ENCODE results near the gene SRRM4.
"Not testable (repeated sequence)": the region's sequence is repeated elsewhere in the genome, so short reads cannot be mapped to it uniquely, and the experiment has no call there.

SRRM4 gene

DNA sequence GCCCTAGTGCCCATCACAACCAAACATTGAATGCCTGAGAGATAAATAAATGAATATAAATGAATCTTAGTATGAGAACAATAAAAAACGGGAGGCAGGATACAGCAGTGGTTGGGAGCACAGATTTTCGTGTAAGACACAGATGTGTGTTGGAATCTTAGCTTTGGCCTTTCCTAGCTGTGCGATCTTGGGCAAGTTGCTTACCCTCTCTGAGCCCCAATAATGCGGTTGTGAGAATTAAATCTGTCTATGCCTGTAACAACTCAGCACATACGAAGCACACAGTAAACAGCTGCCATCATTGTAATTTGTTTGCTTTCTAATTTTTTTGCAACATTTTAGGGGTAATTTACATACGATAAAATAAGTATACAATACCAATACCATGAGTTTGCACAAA is 89.8 kb downstream of the SRRM4 start:
- DNase-seq = no peak

DNA sequence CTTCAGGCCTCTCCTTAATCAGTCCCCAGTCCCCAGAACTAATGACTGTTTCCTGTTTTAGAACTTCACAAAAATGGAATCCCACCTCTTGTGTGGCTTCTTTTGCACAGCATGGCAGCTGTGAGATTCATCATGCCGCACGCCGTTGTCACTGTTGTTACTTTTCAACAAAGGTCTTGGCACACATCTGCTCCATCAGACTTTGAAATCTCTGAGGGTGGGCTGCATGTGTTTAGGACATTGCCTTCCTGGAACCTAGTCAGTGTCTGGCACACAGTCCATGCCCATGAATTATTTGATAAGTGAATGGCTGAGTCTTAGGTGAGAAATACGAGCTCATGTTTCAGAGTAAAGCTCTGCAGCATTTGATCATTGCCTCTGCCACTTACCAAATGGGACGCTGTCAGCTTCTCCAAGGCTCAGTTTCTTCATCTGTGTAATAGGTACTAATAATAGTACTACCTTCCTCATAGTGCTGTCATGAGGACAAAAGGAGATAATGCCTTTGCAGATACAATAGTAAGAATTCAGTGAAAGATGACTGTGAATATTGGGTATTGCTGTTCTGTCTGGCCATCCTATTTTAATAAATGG is 90.4 kb downstream of the SRRM4 start:
- no peak for DNase-seq

GRCh38 chr12:119072440-119072839 is 91.1 kb downstream of the SRRM4 start:
- no peak for DNase-seq

GRCh38 chr12:119075222-119075787 is 94.0 kb downstream of the SRRM4 start:
- DNase-seq = no peak

DNA sequence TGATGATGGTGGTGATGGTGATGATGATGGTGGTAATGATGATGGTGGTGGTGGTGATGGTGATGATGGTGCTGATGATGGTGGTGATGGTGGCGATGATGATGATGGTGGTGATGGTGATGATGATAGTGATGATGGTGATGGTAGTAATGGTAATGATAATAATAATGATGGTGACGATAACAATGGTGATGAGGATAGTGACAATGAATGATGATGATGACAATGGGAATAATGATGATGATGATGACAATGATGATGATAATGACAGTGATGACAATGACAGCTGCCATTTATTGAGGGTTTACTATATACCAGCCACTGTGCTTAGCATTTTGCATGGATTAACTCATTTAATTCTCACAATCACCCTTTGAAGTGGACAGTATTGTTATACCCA is 94.6 kb downstream of the SRRM4 start:
- no peak for DNase-seq

GRCh38 chr12:119079530-119079929 is 98.2 kb downstream of the SRRM4 start:
- no peak for DNase-seq

DNA sequence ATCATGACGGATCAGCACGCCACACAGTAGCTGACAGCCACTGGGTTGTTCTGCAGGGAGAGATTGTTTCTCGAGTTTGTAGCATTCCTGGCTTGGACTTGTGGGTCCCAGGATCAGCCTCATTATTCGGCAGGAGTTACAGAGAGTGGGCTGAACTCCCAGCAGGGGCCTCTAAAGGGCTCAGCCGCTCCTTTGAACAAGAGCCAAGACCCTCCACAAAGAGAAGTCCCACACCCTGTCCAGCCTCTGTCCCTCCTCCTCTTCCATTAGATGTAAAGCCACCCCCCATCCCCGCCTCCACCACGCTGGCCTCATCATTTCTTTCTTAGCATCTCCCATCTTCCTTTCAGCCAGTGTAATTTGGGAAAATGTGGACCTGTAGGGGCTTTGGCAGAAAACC is 100.7 kb downstream of the SRRM4 start:
- DNase-seq = no peak

DNA sequence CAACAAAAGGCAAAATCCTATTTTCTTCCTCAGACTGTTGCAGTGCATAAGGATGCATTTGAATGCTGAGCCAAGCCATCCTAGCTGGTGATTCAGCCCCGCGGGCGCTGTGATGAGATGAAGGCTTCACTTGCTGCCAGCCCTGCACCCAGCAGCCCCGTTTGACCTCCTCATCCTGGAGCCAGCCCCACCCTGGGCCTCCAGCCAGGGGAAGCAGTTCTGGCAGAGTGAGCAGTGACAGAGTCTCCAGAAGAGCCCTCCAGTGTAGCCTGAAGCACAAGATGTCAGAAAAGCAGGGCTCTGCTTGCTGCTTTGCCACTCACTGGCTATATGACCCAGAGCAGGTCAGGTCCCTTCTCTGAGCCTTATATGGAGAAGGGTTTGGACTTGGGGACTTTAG is 101.2 kb downstream of the SRRM4 start:
- DNase-seq = no peak

DNA sequence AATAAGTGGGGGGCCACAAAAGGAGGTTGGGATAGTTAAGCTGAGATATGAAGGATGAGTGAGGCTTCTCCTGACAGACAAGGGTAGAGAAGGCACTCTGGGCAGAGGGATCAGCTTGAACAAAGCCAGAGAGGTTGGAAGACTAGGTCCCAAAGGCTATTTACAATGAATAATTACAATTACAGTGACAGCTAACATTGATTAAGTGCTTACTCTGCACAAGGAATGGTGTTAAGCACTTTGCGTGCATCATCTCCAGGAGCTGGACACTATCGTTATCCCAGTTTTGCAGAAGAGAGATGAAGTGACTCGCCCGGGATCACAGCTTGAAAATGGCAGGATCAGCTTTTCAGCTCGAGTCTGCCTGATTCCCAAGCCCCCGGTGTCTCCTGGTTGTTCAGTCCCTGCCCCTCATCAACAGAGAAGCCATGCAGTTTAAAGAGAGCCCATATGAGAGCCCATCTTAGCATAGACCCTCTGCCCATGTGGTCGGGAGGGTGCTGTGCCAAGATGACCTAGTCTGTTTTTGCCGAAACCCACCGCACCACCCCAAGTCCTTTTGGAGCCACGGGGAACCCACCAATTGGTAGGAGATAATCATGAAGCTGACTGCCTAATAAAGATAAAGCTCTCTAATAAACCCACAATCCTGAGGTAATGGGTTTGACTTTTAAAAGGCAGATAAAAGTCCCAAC is 107.5 kb downstream of the SRRM4 start:
- DNase-seq = no peak

DNA sequence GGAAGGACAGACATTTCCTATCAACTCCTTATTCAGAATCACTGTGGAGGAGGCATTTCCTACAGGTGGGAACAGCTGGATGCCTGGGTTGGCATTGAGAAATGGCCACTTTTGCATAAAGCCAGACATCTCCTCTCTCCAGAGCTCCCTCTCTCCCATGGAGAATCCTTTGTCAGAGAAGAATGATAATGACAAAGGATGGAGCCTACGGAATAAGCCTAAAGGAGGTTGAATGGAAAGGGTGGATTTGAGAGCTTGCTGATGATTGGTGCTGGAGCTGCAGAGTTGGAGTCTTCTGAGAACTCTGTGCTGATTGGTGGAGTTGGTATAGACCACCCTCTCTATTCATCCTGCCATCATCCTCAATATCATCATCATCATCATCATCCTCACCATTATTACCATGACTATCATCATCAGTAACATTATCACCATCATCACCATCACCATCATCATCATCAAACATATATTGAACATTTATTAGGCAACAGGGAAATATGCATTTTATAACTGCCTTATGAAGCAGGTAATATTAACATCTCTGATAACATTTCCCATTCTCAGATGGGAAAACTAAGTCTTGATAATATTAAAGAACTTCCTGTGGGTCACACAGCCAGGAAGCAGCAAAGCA is 108.2 kb downstream of the SRRM4 start:
- no peak for DNase-seq

DNA sequence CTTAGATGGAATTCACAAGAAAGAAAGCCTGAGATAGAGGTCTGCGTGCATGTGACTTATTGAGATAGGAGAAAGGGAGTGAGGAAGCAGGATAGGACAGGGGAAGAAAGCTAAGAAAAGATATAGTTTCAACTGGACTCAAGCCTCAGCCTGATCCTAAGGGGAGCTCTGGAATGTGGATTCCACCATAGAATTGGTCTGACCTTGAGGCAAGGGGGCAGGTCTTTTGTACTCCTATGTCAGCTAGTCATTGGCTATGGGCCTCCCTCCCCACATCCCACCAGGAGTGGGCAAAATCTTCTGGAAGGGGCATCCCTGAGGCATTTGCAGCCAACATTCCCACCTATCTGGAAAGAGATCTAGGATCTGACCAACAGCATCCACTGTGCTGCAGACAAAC is 108.9 kb downstream of the SRRM4 start:
- no peak for DNase-seq

DNA sequence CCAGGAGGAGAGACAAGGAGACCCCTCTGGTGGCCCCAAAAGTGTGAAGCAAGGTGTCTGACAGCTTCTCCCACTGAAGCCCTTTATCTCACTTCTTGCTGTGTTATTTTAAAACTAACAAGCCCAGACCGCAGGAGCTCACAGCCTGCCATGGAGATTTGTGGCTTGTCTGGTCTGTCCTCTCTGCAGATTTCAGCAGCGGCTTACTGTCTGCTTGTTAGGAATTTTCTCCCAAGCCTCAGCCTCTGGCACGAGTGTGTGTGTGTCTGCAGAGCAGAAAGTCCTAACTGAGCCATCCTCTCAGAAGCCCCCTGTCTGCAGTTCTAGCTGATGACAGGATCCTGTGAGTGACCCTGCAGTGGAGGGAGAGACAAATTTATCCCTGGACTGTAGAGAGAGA is 109.5 kb downstream of the SRRM4 start:
- no peak for DNase-seq

DNA sequence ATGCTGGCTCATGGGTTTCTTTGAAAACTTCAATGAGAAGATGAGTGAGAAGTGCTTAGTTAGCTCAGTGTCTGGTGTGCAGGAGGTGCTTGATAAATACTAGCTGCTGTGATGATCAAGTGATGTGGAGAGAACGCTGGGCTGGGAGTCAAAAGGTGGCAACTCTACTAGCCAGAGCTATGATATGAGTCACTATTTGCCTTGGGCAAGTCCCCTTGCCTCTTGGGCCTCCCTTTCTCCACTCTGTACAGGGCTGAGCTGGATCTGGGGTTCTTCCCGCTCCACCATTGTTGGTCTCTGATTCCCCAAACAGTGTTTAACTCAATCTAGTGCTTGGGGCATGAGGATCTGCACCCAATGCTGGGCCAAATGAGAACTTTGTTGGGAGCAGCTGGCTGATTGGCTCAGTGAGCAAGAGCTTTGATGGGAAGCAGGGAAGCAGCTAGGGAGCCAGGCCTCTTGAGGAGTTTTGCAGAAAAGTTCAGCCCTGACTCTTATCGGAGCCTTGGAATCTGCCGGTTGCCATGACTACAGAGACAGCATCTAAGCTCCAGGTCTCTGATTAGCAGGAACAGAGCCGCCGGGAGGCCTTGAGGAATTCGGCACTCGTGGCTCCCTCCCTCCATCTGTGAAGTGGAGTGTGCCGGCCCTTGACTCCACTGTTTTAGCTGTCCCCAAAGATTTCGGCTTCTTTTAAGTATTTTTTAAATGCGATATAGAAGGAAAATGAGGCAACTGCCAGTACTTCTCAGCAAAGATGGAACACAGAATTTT is 115.3 kb downstream of the SRRM4 start:
- DNase-seq = no peak

DNA sequence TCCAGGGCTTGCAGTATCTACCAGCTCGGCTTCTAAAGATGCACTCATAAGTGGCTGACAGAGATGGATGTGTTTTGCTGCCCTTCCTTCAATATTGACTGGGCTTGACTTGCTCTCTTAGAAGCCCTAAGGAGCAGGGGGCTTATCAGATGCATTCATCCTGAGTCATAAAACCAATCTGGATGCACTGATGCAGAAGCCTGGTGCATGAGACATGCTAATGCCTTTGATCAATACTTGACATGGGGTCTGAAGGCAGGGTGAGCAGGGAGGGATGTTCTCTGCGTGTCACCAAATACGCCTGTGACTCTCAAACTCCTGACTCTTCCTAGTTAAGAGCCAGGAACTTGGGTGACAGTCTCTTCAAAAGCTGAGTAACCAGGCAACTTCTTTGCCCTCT is 119.6 kb downstream of the SRRM4 start:
- no peak for DNase-seq

- DNase-seq = no peak
These were observed 120.9 kb downstream of the SRRM4 start for GRCh38 chr12:119102274-119102673.

- no peak for DNase-seq
These were observed 121.4 kb downstream of the SRRM4 start for GRCh38 chr12:119102714-119103113.

DNA sequence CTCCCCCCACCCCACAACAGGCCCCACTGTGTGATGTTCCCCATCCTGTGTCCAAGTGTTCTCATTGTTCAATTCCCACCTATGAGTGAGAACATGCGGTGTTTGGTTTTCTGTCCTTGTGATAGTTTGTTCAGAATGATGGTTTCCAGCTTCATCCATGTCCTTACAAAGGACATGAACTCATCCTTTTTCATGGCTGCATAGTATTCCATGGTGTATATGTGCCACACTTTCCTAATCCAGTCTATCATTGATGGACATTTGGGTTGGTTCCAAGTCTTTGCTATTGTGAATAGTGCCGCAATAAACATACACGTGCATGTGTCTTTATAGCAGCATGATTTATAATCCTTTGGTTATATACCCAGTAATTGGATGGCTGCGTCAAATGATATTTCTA is 123.6 kb downstream of the SRRM4 start:
- not testable (repeated sequence) for DNase-seq

- DNase-seq = no peak
These were observed 132.2 kb downstream of the SRRM4 start for GRCh38 chr12:119113496-119113986.

- DNase-seq = no peak
These were observed 133.0 kb downstream of the SRRM4 start for GRCh38 chr12:119114294-119114693.

DNA sequence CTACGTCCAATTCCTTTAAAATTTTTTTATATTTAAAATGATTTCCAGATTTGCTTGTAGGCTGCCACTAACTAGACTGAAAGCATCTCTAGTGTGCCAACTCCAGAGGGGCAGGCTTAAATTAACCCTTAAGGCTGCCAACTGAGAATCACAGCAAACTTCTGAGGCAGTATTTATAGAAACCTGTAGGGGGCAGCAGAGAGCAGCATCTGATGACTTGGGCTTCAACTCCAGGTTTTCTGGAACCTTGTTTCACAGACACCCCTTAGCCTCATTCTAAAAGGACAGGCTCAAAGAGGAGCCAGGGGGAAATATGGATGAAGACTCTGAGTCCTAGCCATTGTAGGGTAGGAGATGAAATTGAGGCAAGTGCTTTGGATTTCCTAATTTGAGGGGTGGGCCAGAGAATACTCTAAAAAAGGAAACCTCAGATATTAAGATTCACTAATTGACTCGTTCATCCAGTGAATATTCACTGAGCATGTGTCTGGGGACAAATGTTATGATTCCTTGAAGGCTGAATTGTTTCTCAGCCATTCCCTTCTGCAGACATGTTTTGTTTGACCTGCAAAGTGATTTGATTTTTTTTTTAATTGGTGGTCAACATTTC is 134.1 kb downstream of the SRRM4 start:
- DNase-seq = peak in 1 of 2 donors; percentile 8

DNA sequence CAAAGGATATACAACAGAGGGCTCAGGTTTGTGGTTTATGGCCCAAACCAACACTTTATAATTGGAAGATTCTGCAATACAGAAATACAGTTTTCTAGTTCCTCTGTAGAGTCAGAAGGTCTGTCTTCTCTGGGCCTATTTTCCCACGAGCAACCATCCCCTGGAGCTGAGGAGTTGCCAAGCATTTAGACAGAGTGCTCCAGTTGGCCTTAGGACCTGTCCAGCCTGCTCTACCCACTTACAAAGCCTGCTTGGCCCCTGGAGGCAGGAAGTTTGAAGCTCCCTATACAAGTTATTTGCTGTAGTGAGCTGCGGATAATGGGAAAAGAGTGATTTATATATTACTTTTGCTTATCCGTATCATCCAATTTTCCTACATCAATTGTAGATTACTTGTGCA is 136.6 kb downstream of the SRRM4 start:
- no peak for DNase-seq

GRCh38 chr12:119118625-119119024 is 137.3 kb downstream of the SRRM4 start:
- DNase-seq = no peak

DNA sequence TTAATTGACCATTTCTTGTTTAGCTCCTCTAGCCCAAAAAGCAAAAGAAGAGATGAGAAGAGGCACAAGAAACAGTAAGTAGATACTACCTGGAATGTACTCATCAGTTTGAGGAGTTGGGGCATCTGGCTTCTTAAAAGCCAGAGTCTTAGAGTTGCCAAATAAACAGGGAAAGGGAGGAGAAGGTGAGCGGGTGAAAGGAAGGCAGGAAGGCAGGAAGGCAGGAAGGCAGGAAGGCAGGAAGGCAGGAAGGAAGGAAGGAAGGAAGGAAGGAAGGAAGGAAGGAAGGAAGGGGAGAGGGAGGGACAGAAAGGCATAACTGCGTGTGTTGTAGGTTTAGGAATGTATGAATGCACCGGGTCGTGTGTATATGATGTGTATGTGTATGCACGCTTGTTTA is 140.7 kb downstream of the SRRM4 start:
- DNase-seq = no peak
